H9 (cell line): ENCODE data around the gene DDX19B. TPM values are rescaled to one million over a fixed set of nuclear protein-coding genes. Genes with fewer than 3 reads are reported as not detected.
A peak's percentile ranks its signal among the peaks of the same experiment; 100 is the strongest.

Experiments
- DNase-seq: peaks from one replicate; pipeline ENCODE4 v3.0.0-alpha.2; 2017
- H2AFZ ChIP-seq: one replicate; pipeline ENCODE4 v1.6.1; 2013; ENCODE audit warnings: mild to moderate bottlenecking, low read length, control low read depth, moderate library complexity
- H2AK5ac ChIP-seq: 2 replicates; pipeline ENCODE4 v1.6.1; 2013; ENCODE audit warnings: low read length, control low read depth, mixed read lengths; ENCODE audit not compliant: insufficient read length
- H2BK120ac ChIP-seq: one replicate; pipeline ENCODE4 v1.6.1; 2013; ENCODE audit warnings: low read depth, mild to moderate bottlenecking, low read length, control low read depth, inconsistent platforms; ENCODE audit not compliant: poor library complexity, severe bottlenecking
- H2BK12ac ChIP-seq: 2 replicates; pipeline ENCODE4 v1.6.1; 2013; ENCODE audit warnings: low read length, control low read depth, mixed read lengths, low read depth; ENCODE audit not compliant: insufficient read length
- H2BK15ac ChIP-seq: 2 replicates; pipeline ENCODE4 v1.6.1; 2013; ENCODE audit warnings: low read depth, low read length, control low read depth
- H2BK20ac ChIP-seq: one replicate; pipeline ENCODE4 v1.6.1; 2013; ENCODE audit warnings: low read depth, mild to moderate bottlenecking, low read length, control low read depth, inconsistent platforms; ENCODE audit not compliant: poor library complexity, severe bottlenecking
- H2BK5ac ChIP-seq: 2 replicates; pipeline ENCODE4 v1.6.1; 2013; ENCODE audit warnings: low read length, control low read depth, mixed read lengths; ENCODE audit not compliant: insufficient read length
- H3K14ac ChIP-seq: 2 replicates; pipeline ENCODE4 v1.6.1; 2013; ENCODE audit warnings: low read length, control low read depth; ENCODE audit not compliant: insufficient read depth
- H3K18ac ChIP-seq: 2 replicates; pipeline ENCODE4 v1.6.1; 2013; ENCODE audit warnings: low read depth, mild to moderate bottlenecking, mixed read lengths, low read length, control low read depth; ENCODE audit not compliant: insufficient read length
- H3K23ac ChIP-seq: 2 replicates; pipeline ENCODE4 v1.6.1; 2013; ENCODE audit warnings: low read length, control low read depth, mixed read lengths, low read depth; ENCODE audit not compliant: insufficient read length
- H3K23me2 ChIP-seq: 2 replicates; pipeline ENCODE4 v1.6.1; 2013; ENCODE audit warnings: low read depth, mild to moderate bottlenecking, mixed read lengths, low read length, control low read depth; ENCODE audit not compliant: insufficient read length, poor library complexity, severe bottlenecking
- H3K27ac ChIP-seq: 2 replicates; pipeline ENCODE4 v1.5.1; 2013; ENCODE audit warnings: low read length, control low read depth, mixed read lengths, low read depth; ENCODE audit not compliant: insufficient read length
- H3K27me3 ChIP-seq: 2 replicates; pipeline ENCODE4 v1.6.1; 2013; ENCODE audit warnings: low read length, control low read depth, inconsistent platforms; ENCODE audit not compliant: insufficient read depth
- H3K4ac ChIP-seq: 2 replicates; pipeline ENCODE4 v1.6.1; 2013; ENCODE audit warnings: low read depth, mild to moderate bottlenecking, control low read depth, inconsistent platforms, low read length, moderate library complexity
- H3K4me1 ChIP-seq: 2 replicates; pipeline ENCODE4 v1.6.1; 2013; ENCODE audit warnings: low read length, control low read depth, inconsistent platforms; ENCODE audit not compliant: insufficient read depth
- H3K4me2 ChIP-seq: 2 replicates; pipeline ENCODE4 v1.6.1; 2013; ENCODE audit warnings: low read length, control low read depth, mixed read lengths; ENCODE audit not compliant: insufficient read length, insufficient read depth
- H3K56ac ChIP-seq: 2 replicates; pipeline ENCODE4 v1.6.1; 2013; ENCODE audit warnings: low read depth, mild to moderate bottlenecking, mixed read lengths, low read length, control low read depth; ENCODE audit not compliant: insufficient read length
- H3K79me1 ChIP-seq: 2 replicates; pipeline ENCODE4 v1.6.1; 2013; ENCODE audit warnings: low read depth, mild to moderate bottlenecking, moderate library complexity, low read length, control low read depth, inconsistent platforms; ENCODE audit not compliant: insufficient read depth, poor library complexity, severe bottlenecking
- H3K79me2 ChIP-seq: 2 replicates; pipeline ENCODE4 v1.6.1; 2013; ENCODE audit warnings: low read length, control low read depth, inconsistent platforms; ENCODE audit not compliant: insufficient read depth
- H3K9ac ChIP-seq: 2 replicates; pipeline ENCODE4 v1.6.1; 2013; ENCODE audit warnings: low read length, control low read depth, mixed read lengths; ENCODE audit not compliant: insufficient read length; ENCODE audit errors: extremely low read depth
- H3K9me3 ChIP-seq: one replicate; pipeline ENCODE4 v1.6.1; 2013; ENCODE audit warnings: low read depth, low read length, inconsistent platforms; ENCODE audit not compliant: control insufficient read depth
- H3T11ph ChIP-seq: one replicate; pipeline ENCODE4 v1.6.1; 2013; ENCODE audit warnings: mild to moderate bottlenecking, low read length, control low read depth, inconsistent platforms
- H4K20me1 ChIP-seq: one replicate; pipeline ENCODE4 v1.6.1; 2013; ENCODE audit not compliant: control insufficient read depth, insufficient read length, insufficient read depth
- H4K5ac ChIP-seq: 2 replicates; pipeline ENCODE4 v1.6.1; 2013; ENCODE audit warnings: low read depth, mild to moderate bottlenecking, mixed read lengths, low read length, control low read depth; ENCODE audit not compliant: insufficient read length
- H4K8ac ChIP-seq: replicated peaks from 2 replicates; pipeline ENCODE4 v1.6.1; 2013; ENCODE audit warnings: low read length, control low read depth, mixed read lengths, low read depth; ENCODE audit not compliant: insufficient read length
- H4K91ac ChIP-seq: 2 replicates; pipeline ENCODE4 v1.6.1; 2013; ENCODE audit warnings: low read depth, mild to moderate bottlenecking, moderate library complexity, mixed read lengths, low read length, control low read depth; ENCODE audit not compliant: insufficient read length
- H3K27ac Mint-ChIP-seq, 3 experiments: 2 replicates in 2 of 3; 3 replicates in 1 of 3; pipeline ENCODE4 v1.8.0; 2020 to 2021; ENCODE audit warnings: mixed read lengths in 3 of 3, mild to moderate bottlenecking in 1 of 3, moderate library complexity in 1 of 3
- H3K27me3 Mint-ChIP-seq: 2 replicates; pipeline ENCODE4 v1.8.0; 2021; ENCODE audit warnings: low read depth, mild to moderate bottlenecking, moderate library complexity, mixed read lengths
- H3K36me3 Mint-ChIP-seq, 3 experiments: 2 replicates in 2 of 3; 3 replicates in 1 of 3; pipeline ENCODE4 v1.8.0; 2020 to 2021; ENCODE audit warnings: low read depth in 3 of 3, mixed read lengths in 3 of 3; ENCODE audit not compliant: insufficient read depth in 1 of 3
- H3K4me1 Mint-ChIP-seq, 2 experiments: 2 replicates each; pipeline ENCODE4 v1.8.0; 2020; ENCODE audit warnings: mixed read lengths in 2 of 2
- H3K4me3 Mint-ChIP-seq, 2 experiments: 2 replicates in 1 of 2; 3 replicates in 1 of 2; pipeline ENCODE4 v1.8.0; 2020 to 2021; ENCODE audit warnings: mild to moderate bottlenecking in 2 of 2, mixed read lengths in 2 of 2, moderate library complexity in 1 of 2
- H3K9me3 Mint-ChIP-seq, 2 experiments: 2 replicates in 1 of 2; 3 replicates in 1 of 2; pipeline ENCODE4 v1.8.0; 2020; ENCODE audit warnings: mild to moderate bottlenecking in 2 of 2, mixed read lengths in 2 of 2, moderate library complexity in 1 of 2
- WGBS: extraction: QIAGEN DNeasy Blood & Tissue Kit; methylation state at CpG from one replicate; pipeline ENCODE4 v1.1.7; 2013; ENCODE audit warnings: missing lambda C conversion rate, low lambda C conversion rate, mixed read lengths; ENCODE audit not compliant: insufficient read length; ENCODE audit errors: extremely low coverage; 5-methylcytosine and 5-hydroxymethylcytosine counted together
- total RNA-seq: library from RNA; stranded (reverse); gene quantifications from 2 replicates; pipeline ENCODE4 v1.2.1, GENCODE V29; 2021
- TF ChIP-seq, protein P1 (sequence below): fragments of 200-600 bp; sonication (generic); conservative IDR thresholded peaks from 3 replicates; pipeline ENCODE4 v1.8.0; 2021; ENCODE audit warnings: antibody characterized with exemption, mild to moderate bottlenecking

Gene DDX19B
- total RNA-seq, 1 experiment from 2014 or later: 47.3 TPM

DNA sequence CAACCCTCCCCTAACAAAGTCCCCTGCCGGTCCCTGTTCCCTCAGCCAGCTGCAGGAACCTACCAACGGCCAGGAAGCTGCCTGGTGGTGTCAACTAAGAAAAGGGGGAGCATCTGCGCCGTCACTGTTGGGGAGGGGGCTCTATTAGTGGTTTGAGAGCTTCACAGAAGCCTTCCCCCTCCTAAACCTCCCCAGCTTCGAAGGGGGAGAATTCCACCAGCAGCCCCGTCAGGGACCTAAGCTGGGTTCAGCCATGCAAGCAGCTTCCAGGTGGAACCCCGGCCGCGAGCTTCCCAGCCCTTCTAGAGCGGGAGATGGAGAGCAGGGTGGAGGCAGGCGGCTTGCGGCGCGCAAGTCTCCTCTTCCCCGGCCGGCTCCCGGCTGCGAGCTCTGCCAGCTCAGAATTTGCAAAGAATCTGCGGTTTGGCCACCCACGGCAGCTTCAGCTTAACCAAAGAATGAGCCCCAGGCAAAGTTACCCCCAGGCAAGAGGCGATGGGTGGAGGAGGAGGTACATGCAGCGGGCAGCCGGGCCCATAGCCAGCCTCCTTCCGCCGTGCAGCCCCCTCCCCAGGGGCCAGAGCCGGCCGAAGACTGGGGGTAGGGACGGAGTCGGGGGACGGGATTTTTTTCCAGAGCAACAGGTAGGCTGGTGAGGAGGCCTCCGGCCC, 81.4 kb downstream of the DDX19B start:
- no peak overlapping the region for H2BK20ac ChIP-seq
- H3K79me2 ChIP-seq: no peaks in the 10 kb centered on the region
- H3K9me3 ChIP-seq: no peaks in the 10 kb centered on the region
- H3K27me3 Mint-ChIP-seq: no peaks in the 10 kb centered on the region; the same call in 1 of the 2 replicates
- H4K20me1 ChIP-seq: no peaks in the 10 kb centered on the region
- H3K9me3 Mint-ChIP-seq: no peaks in the 10 kb centered on the region; a peak in 1 of 5 replicates
- H3K36me3 Mint-ChIP-seq: peaks cover 16 to 59% (median 37%) of the 10 kb centered on the region in 3 experiments; a peak in 6 of 7 replicates
- WGBS: no CpG with 5 or more reads among the region's 31 CpGs
- H3K9ac ChIP-seq: peak overlapping the region; percentile 70
- TF ChIP-seq, protein P1, sequence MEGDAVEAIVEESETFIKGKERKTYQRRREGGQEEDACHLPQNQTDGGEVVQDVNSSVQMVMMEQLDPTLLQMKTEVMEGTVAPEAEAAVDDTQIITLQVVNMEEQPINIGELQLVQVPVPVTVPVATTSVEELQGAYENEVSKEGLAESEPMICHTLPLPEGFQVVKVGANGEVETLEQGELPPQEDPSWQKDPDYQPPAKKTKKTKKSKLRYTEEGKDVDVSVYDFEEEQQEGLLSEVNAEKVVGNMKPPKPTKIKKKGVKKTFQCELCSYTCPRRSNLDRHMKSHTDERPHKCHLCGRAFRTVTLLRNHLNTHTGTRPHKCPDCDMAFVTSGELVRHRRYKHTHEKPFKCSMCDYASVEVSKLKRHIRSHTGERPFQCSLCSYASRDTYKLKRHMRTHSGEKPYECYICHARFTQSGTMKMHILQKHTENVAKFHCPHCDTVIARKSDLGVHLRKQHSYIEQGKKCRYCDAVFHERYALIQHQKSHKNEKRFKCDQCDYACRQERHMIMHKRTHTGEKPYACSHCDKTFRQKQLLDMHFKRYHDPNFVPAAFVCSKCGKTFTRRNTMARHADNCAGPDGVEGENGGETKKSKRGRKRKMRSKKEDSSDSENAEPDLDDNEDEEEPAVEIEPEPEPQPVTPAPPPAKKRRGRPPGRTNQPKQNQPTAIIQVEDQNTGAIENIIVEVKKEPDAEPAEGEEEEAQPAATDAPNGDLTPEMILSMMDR: no peak
- no peak overlapping the region for H3K56ac ChIP-seq
- H2AFZ ChIP-seq: no peak overlapping the region
- no peak overlapping the region for H2BK12ac ChIP-seq
- H3K79me1 ChIP-seq: no peaks in the 10 kb centered on the region
- H3K23ac ChIP-seq: no peak overlapping the region
- H3K4me3 Mint-ChIP-seq: peak overlapping the region; percentile 93 to 98
- H3K4me2 ChIP-seq: peak overlapping the region; percentile 72
- H2BK15ac ChIP-seq: no peak overlapping the region
- peaks cover 6% of the 10 kb centered on the region for H3K23me2 ChIP-seq
- no peak overlapping the region for H4K91ac ChIP-seq
- no peak overlapping the region for H2BK5ac ChIP-seq
- peak overlapping the region; percentile 37 for H3K18ac ChIP-seq
- H2BK120ac ChIP-seq: no peak overlapping the region
- H3K27ac Mint-ChIP-seq: peak overlapping the region; percentile 82 to 94 (median 93); a peak in 5 of 7 replicates
- H3K4ac ChIP-seq: no peak overlapping the region
- peaks cover 0 to 15% of the 10 kb centered on the region in 2 experiments; a peak in 2 of 4 replicates for H3K4me1 Mint-ChIP-seq
- no peak overlapping the region for H3T11ph ChIP-seq
- H3K27me3 ChIP-seq: no peaks in the 10 kb centered on the region
- H3K4me1 ChIP-seq: no peaks in the 10 kb centered on the region; the same call in 1 of the 2 replicates
- no peak overlapping the region for H4K5ac ChIP-seq
- H2AK5ac ChIP-seq: no peak overlapping the region
- H4K8ac ChIP-seq: no peak overlapping the region
- peak; percentile 66 for DNase-seq
- H3K27ac ChIP-seq: no peak overlapping the region
- peak overlapping the region; percentile 37; the same call in 1 of the 2 replicates for H3K14ac ChIP-seq
